Skeletal muscle tissue (tissue), 4 donors: ENCODE data around the gene CFAP157. TPM values are rescaled to one million over a fixed set of nuclear protein-coding genes. Genes with fewer than 3 reads are reported as not detected.
A peak's percentile ranks its signal among the peaks of the same experiment; 100 is the strongest.

ENCODE experiments used
- H3K27ac ChIP-seq: one replicate; pipeline ENCODE4 v1.7.0; 2013; ENCODE audit warnings: mild to moderate bottlenecking, low read depth, low read length, inconsistent platforms
- H3K27me3 ChIP-seq, 3 donors: one replicate each; pipeline ENCODE4 v1.7.0; 2013; ENCODE audit warnings: low read length in 3 of 3; ENCODE audit not compliant: control insufficient read depth in 3 of 3, insufficient read depth in 3 of 3
- H3K36me3 ChIP-seq, 3 donors: one replicate each; pipeline ENCODE4 v1.7.0; 2013; ENCODE audit warnings: low read length in 3 of 3; ENCODE audit not compliant: control insufficient read depth in 3 of 3, insufficient read depth in 3 of 3
- H3K4me1 ChIP-seq, 3 donors: one replicate each; pipeline ENCODE4 v1.7.0; 2013; ENCODE audit warnings: low read length in 3 of 3, mild to moderate bottlenecking in 3 of 3; ENCODE audit not compliant: control insufficient read depth in 3 of 3, insufficient read depth in 3 of 3
- H3K4me3 ChIP-seq, 3 donors: one replicate each; pipeline ENCODE4 v1.7.0; 2013; ENCODE audit warnings: low read length in 3 of 3
- H3K9ac ChIP-seq, 3 donors: one replicate each; pipeline ENCODE4 v1.7.0; 2013; ENCODE audit warnings: low read length in 3 of 3, mild to moderate bottlenecking in 3 of 3, moderate library complexity in 2 of 3, low read depth in 1 of 3
- H3K9me3 ChIP-seq, 3 donors: one replicate each; pipeline ENCODE4 v1.7.0; 2013; ENCODE audit warnings: low read length in 3 of 3; ENCODE audit not compliant: control insufficient read depth in 3 of 3
- total RNA-seq: library from RNA; depleted of rRNA; stranded (reverse); fragments of >200 nt; gene quantifications from one replicate; pipeline ENCODE4 v1.2.3, GENCODE V29; 2014
- donor health status: Osteomylitis.

Gene CFAP157
- total RNA-seq, 1 donor from 2014 or later, result not detected

GRCh38 chr9:127676638-127677037 lies 30.1 kb upstream of the CFAP157 start:
- Histone ChIP-seq H3K4me3 (no peak overlapping the region), H3K27me3 (no peaks in the 10 kb centered on the region), H3K9me3 (no peaks in the 10 kb centered on the region), H3K9ac (peak overlapping the region in 1 of 3 donors; percentile 45), H3K36me3 (peaks cover 40 to 55% (median 43%) of the 10 kb centered on the region in 3 donors), H3K27ac (no peak overlapping the region), H3K4me1 (peaks cover 0 to 15% (median 9%) of the 10 kb centered on the region in 3 donors)

GRCh38 chr9:127679506-127679905 lies 27.3 kb upstream of the CFAP157 start:
- Histone ChIP-seq H3K27me3 (no peaks in the 10 kb centered on the region), H3K4me3 (no peak overlapping the region), H3K36me3 (peaks cover 28 to 64% (median 42%) of the 10 kb centered on the region in 3 donors), H3K4me1 (peaks cover 18 to 37% (median 33%) of the 10 kb centered on the region in 3 donors), H3K9ac (no peak overlapping the region), H3K9me3 (no peaks in the 10 kb centered on the region), H3K27ac (no peak overlapping the region)

DNA sequence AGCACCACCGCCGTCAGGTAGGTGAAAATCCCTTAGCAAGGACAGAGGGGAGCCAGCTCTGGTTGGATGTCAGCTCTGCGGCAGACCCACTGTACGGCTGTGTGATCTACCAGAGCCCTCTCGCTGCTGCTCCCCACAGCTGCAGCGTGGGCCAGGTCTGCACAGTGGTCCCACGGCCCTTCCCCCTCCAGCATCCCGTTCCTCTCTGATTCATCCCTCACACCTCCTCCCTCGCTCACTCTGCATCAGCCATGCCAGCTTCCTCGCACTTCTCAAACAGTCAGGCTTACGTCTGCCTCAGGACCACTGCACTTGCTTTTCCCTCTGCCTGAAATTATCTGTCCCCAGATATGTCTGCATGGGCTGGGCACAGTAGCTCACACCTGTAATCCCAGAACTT lies 26.6 kb upstream of the CFAP157 start:
- Histone ChIP-seq H3K27me3 (no peaks in the 10 kb centered on the region), H3K36me3 (peaks cover 25 to 64% (median 40%) of the 10 kb centered on the region in 3 donors), H3K9ac (no peak overlapping the region), H3K27ac (no peak overlapping the region), H3K9me3 (no peaks in the 10 kb centered on the region), H3K4me1 (peaks cover 18 to 37% (median 33%) of the 10 kb centered on the region in 3 donors), H3K4me3 (no peak overlapping the region)

- Histone ChIP-seq H3K27ac (no peak overlapping the region), H3K9me3 (no peaks in the 10 kb centered on the region), H3K4me3 (no peak overlapping the region), H3K4me1 (peaks cover 18 to 37% (median 33%) of the 10 kb centered on the region in 3 donors), H3K27me3 (no peaks in the 10 kb centered on the region), H3K9ac (no peak overlapping the region), H3K36me3 (peaks cover 25 to 59% (median 38%) of the 10 kb centered on the region in 3 donors)
Measured at GRCh38 chr9:127680846-127681245, 25.9 kb upstream of the CFAP157 start.

DNA sequence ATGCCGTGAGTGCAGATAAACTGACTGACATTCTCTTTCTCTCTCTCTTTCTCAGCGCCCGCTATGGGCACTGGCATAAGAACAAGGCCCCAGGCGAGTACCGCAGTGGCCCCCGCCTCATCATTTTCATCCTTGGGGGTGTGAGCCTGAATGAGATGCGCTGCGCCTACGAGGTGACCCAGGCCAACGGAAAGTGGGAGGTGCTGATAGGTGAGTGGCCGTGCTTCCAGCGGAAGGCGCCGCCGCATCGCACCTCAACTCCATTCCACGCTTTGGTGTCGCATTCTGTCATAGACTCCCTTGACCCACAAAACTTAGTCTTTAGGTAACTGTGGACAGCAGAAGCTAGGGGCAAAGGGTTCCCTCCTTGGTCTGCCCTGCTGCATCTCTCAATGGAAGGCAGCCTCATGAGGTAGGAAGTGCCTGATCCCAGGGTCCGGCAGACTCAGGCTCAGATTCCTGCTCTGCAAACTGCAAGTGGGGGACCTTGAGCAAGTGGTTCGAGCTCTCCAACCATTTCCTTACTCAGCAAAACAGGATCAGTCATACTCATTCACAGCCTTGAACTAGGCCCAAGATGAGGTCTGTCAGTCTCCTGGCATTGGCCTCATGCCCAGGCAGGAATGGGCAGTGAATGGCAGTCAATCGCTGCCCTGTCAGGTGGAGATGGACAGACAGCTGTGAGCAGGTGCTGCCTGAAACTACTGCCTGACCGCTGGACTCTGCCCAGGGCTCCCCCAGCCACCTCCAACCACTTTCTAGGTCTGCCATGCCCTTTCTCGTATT lies 24.2 kb upstream of the CFAP157 start:
- Histone ChIP-seq H3K27ac (peak overlapping the region; percentile 69), H3K36me3 (peaks cover 25 to 52% (median 35%) of the 10 kb centered on the region in 3 donors), H3K4me1 (peaks cover 18 to 31% (median 31%) of the 10 kb centered on the region in 3 donors), H3K9me3 (no peaks in the 10 kb centered on the region), H3K9ac (peak overlapping the region in 1 of 3 donors; percentile 75), H3K4me3 (peak overlapping the region in 2 of 3 donors; percentile 1 to 47), H3K27me3 (no peaks in the 10 kb centered on the region)

GRCh38 chr9:127683723-127684122 lies 23.1 kb upstream of the CFAP157 start:
- Histone ChIP-seq H3K27ac (peak overlapping the region; percentile 69), H3K4me3 (no peak overlapping the region), H3K36me3 (peaks cover 21 to 48% (median 28%) of the 10 kb centered on the region in 3 donors), H3K27me3 (no peaks in the 10 kb centered on the region), H3K9me3 (no peaks in the 10 kb centered on the region), H3K9ac (peak overlapping the region in 2 of 3 donors; percentile 8 to 75), H3K4me1 (peaks cover 18 to 31% (median 31%) of the 10 kb centered on the region in 3 donors)

DNA sequence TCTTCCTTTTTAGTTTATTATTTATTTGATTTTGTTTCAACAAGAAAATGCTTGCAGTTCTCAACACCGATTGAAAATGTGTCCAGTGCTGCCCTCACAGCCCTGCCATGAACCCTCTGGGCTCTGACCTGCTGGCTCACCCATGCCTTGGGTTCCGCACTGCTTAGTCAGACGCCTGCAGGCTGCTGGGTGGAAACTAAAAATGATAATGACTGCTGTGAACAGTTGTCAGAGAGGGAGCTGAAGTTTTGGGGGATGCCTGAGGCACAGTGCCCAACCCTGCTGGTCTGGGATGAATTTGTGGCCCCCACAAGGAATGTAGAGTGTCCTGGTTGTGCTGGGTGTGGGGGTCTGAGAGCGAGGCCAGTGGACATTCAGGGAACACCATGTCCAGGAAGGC lies 22.2 kb upstream of the CFAP157 start:
- H3K27ac ChIP-seq, result no peak overlapping the region
- peaks cover 18 to 31% (median 31%) of the 10 kb centered on the region in 3 donors for H3K4me1 ChIP-seq
- H3K27me3 ChIP-seq, result no peaks in the 10 kb centered on the region
- H3K4me3 ChIP-seq, result no peak overlapping the region
- peaks cover 23 to 47% (median 27%) of the 10 kb centered on the region in 3 donors for H3K36me3 ChIP-seq
- no peak overlapping the region for H3K9ac ChIP-seq
- H3K9me3 ChIP-seq, result no peaks in the 10 kb centered on the region

DNA sequence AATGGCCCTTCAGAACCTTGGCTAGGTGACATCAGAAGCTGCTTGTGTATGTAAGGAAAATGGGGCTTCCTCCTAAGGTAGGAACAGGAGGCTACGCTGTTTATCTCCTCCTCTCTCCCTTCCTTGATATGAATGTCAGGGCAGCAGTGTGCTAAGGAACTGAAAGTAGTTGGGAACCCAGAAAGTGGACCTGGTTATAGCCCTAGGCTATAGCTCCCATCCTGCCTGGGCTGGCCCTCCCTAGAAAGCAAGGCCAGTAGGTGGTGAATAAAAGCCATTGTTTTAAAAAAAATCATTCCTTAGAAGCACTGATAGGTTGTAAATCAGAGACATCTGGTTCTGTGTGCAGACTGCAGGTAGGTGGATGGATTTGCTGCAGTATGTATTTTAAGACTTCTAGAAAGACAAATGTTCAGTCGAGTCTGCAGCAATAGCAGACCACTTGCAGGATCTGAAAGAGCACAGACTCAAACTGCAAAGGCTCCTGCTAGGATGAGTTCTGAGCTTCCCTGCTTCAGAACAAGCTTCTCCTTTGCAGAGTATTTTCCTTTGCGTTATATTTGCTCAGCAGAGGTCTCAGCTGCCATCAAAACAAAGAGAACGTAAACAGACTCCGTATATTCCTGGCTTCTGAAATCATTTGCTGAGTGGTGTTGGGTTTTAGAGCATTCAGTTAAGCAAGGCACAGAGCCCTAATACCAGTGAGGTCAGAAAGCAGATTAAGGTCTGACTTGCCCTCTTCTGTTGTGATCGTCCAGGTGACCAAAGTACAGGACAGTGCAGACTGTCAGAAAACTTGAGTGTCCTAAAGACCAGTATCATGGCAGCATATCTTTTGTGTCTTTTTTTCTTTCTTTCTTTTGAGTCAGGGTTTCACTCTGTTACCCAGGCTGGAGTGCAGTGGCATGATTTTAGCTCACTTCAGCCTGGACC lies 20.1 kb upstream of the CFAP157 start:
- Histone ChIP-seq H3K27me3 (no peaks in the 10 kb centered on the region), H3K36me3 (peaks cover 20 to 46% (median 22%) of the 10 kb centered on the region in 3 donors), H3K4me1 (peaks cover 18 to 30% (median 28%) of the 10 kb centered on the region in 3 donors), H3K9ac (peak overlapping the region in 1 of 3 donors; percentile 37), H3K4me3 (no peak overlapping the region), H3K27ac (no peak overlapping the region), H3K9me3 (no peaks in the 10 kb centered on the region)

- H3K4me1 ChIP-seq, result peaks cover 0 to 7% (median 7%) of the 10 kb centered on the region in 3 donors
- H3K27me3 ChIP-seq, result no peaks in the 10 kb centered on the region
- no peak overlapping the region for H3K27ac ChIP-seq
- no peak overlapping the region for H3K9ac ChIP-seq
- no peaks in the 10 kb centered on the region for H3K9me3 ChIP-seq
- peaks cover 8 to 27% (median 20%) of the 10 kb centered on the region in 3 donors for H3K36me3 ChIP-seq
- H3K4me3 ChIP-seq, result no peak overlapping the region
Measured at GRCh38 chr9:127689329-127690000, 17.3 kb upstream of the CFAP157 start.
